Kasumi-1 (cell line): ENCODE data around the gene CLEC6A.
"Not testable (repeated sequence)": the region's sequence is repeated elsewhere in the genome, so short reads cannot be mapped to it uniquely, and the experiment has no call there.

Source experiments
- DNase-seq, 2 experiments: peaks; one replicate each; lab custom pipeline; 2025; lab: John Stamatoyannopoulos, UW

The CLEC6A gene

DNA sequence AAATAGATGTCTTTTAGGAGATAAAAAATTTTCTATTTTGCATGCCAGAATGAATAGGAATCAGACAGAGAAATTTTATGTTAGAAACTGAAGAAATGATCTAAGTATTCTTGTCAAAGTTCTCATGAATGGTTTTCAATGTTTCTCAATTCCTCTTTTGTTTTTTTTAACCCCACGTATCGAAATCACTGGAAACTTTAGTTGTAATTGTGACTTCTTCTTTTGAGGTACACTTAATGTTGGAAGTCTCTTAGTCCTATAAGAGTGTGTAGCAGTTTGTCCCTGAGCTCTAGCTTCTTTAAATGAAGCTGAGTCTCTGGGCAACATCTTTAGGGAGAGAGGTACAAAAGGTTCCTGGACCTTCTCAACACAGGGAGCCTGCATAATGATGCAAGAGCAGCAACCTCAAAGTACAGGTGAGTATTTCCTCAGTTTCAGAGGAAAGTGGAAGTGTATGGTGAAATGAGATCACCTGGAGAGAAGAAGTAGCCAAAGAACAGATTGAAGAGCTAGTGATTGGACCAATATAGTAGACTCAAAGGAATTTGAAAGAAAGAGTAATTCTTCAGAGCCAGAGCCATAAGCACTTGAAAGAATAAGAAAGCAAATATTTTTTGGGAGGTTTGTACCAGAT lies at the start of gene CLEC6A:
Gene CLEC6A (plus strand): TSS at position 236 of the 634 bp plus-strand sequence. CDS start 150 bp downstream, at position 386.
- no peak for DNase-seq

- not testable (repeated sequence) for DNase-seq
Measured at GRCh38 chr12:8419576-8419975, 36.2 kb upstream of the CLEC6A start.

GRCh38 chr12:8420506-8420905 lies 35.3 kb upstream of the CLEC6A start:
- DNase-seq = no peak

DNA sequence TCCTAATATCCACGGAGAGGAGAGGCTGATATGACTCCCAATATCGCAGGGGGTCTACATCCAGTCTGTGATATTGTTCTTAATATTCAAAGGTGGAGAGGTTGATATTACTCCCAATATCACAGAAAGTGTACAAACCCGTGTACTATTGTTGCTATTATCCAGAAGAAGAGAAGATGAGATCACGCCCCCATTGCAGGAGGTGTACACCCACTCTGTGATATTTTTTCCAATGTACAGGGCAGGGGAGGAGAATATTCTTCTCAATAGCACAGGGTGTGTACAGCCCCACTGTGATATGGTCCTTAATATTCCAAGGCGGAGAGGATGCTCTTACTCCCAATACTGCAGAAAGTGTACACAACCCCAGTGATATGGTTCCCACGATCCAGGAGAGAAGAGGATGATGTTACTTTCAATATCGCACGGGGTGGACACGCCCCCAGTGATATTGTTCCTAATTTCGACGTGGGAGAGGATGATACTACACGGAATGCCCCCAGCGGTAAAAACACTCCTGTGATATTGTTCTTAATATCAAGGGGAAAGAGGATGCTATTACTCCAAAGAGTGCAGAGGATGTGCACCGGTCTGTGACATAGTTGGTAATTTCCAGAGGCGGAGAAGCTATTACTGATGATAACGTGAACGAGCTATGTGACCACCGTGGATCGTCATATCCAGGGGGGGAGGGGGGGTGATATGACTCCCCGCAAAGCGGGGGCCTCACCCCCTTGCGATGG lies 11.1 kb upstream of the CLEC6A start:
- not testable (repeated sequence) for DNase-seq

GRCh38 chr12:8445731-8446130 lies 10.0 kb upstream of the CLEC6A start:
- no peak for DNase-seq

- no peak for DNase-seq
Measured at GRCh38 chr12:8446642-8447547, 8.9 kb upstream of the CLEC6A start.

DNA sequence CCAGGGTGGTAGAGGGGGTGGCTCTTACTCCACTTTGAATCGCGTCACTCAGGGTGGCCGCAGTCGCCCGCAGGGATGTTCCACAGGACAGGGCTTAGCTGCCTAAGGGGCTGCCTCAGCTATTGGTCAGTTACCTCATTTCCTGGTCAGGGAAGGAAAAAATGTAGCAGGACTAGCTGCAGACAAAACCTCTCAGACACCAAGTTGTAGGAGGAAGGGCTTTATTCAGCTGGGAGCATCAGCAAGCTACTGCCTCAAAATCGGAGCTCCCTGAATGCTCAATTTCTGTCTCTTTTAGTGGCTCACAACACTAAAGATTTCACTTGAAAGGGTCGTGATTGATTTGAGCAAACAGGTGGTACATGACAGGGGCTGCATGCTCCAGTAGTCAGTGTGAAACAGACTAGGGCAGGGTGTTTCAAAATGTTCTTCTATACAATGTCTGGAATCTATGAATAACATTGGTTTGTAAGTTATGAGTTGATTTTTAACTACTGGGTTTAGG lies 6.4 kb upstream of the CLEC6A start:
- no peak for DNase-seq

GRCh38 chr12:8452036-8452435 lies 3.7 kb upstream of the CLEC6A start:
- no peak for DNase-seq

GRCh38 chr12:8453021-8453513 lies 2.7 kb upstream of the CLEC6A start:
- no peak for DNase-seq

DNA sequence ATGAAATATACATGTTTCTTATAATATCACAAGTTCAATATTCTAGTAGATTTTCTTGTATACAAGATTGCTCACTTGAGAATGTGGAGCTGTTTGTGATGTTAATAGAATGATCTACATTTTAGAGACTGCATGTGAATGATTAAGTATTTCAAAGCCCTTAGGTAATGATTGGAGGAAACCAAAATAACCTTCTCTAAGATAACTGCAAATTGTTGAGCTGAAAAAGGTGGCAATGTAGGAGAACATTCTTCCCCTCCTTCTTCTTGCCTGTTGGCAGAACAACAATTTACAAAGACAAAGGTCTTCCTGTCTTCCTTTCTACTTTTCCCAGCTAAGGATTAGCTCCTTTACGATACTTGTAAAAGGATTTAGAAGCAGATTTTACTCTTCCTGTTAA lies 2.0 kb upstream of the CLEC6A start:
- no peak for DNase-seq

- no peak for DNase-seq
Measured at GRCh38 chr12:8455271-8455670, 491 bp upstream of the CLEC6A start.

DNA sequence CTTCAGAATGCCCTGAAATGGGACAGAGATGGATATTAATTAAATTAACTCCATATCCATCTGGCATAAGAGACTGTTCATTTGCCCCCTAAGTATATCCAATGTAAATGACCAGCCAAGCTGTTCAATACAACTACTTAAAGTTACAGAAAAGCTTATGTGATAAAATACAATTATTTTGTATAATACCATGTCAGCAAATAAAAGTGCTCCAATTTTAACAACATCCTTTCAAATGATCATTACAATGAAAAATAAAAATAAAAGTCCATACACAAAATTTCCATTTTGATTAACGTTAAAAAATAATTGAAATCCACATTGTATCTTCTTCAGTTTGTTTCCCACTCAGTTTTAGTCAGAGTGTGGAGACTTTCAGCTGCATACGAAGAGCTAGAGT lies 5.7 kb downstream of the CLEC6A start:
- DNase-seq = no peak

GRCh38 chr12:8465301-8465996 lies 9.7 kb downstream of the CLEC6A start:
- no peak for DNase-seq

GRCh38 chr12:8466241-8466640 lies 10.5 kb downstream of the CLEC6A start:
- no peak for DNase-seq

GRCh38 chr12:8471090-8471489 lies 15.3 kb downstream of the CLEC6A start:
- no peak for DNase-seq

- no peak for DNase-seq
Measured at GRCh38 chr12:8475508-8476203, 19.9 kb downstream of the CLEC6A start.

- no peak for DNase-seq
Measured at GRCh38 chr12:8482571-8483061, 26.9 kb downstream of the CLEC6A start.

GRCh38 chr12:8483079-8483478 lies 27.3 kb downstream of the CLEC6A start:
- no peak for DNase-seq

GRCh38 chr12:8491646-8492530 lies 36.1 kb downstream of the CLEC6A start:
- DNase-seq = no peak

- peak; percentile 90 for DNase-seq
Measured at GRCh38 chr12:8493084-8493483, 37.3 kb downstream of the CLEC6A start.
